Activated T-cell treated with anti-CD3 and anti-CD28 coated beads, Interleukin-2, amount 50 U/mL, for 72 hours (primary cell): ENCODE measurements around the gene GLS2. TPM values are rescaled to one million over a fixed set of nuclear protein-coding genes. Genes with fewer than 3 reads are reported as not detected.

Source experiments
- ATAC-seq, 2 donors: fragments of 150-1000 bp; cut with Tn5 transposase; replicated peaks in 1 of 2; 2 replicates each; pipeline ENCODE4 v1.10.0; 2021; ENCODE audit warnings: moderate library complexity in 2 of 2, mild to moderate bottlenecking in 1 of 2
- DNase-seq, 2 donors: peaks; one replicate each; pipeline ENCODE4 v3.0.0; 2021 to 2022; ENCODE audit warnings: mixed read lengths in 1 of 2
- H3K27ac Mint-ChIP-seq: one replicate; pipeline ENCODE4 v1.8.0; 2022; ENCODE audit warnings: mild to moderate bottlenecking, moderate library complexity, mixed read lengths
- H3K27me3 Mint-ChIP-seq: one replicate; pipeline ENCODE4 v1.8.0; 2022; ENCODE audit warnings: low read depth, mixed read lengths
- H3K36me3 Mint-ChIP-seq, 2 donors: one replicate each; pipeline ENCODE4 v1.8.0; 2022; ENCODE audit warnings: mixed read lengths in 2 of 2, mild to moderate bottlenecking in 1 of 2; ENCODE audit not compliant: insufficient read depth in 2 of 2
- H3K4me1 Mint-ChIP-seq: one replicate; pipeline ENCODE4 v1.8.0; 2022; ENCODE audit warnings: low read depth, mixed read lengths
- H3K4me3 Mint-ChIP-seq, 2 donors: one replicate each; pipeline ENCODE4 v1.8.0; 2022; ENCODE audit warnings: mild to moderate bottlenecking in 2 of 2, mixed read lengths in 2 of 2, moderate library complexity in 2 of 2
- H3K9me3 Mint-ChIP-seq, 2 donors: one replicate each; pipeline ENCODE4 v1.8.0; 2022; ENCODE audit warnings: mixed read lengths in 2 of 2
- total RNA-seq, 2 donors: library from RNA; stranded (reverse); gene quantifications; one replicate each; pipeline ENCODE4 v1.2.3, GENCODE V29; 2022

GLS2 gene
- total RNA-seq, 2 donors from 2014 or later = 4.3 to 7.2 TPM

- peaks cover 5% of the 10 kb centered on the region for H3K4me1 Mint-ChIP-seq
- H3K36me3 Mint-ChIP-seq = no peaks in the 10 kb centered on the region
- H3K4me3 Mint-ChIP-seq = no peak overlapping the region
- ATAC-seq (no peak), DNase-seq (no peak)
- no peaks in the 10 kb centered on the region for H3K9me3 Mint-ChIP-seq
- no peaks in the 10 kb centered on the region for H3K27me3 Mint-ChIP-seq
- H3K27ac Mint-ChIP-seq = no peak overlapping the region
Observed at GRCh38 chr12:56479625-56480024, 8.3 kb downstream of the GLS2 start.

- H3K27me3 Mint-ChIP-seq = no peaks in the 10 kb centered on the region
Observed at GRCh38 chr12:56477521-56478225, 10.3 kb downstream of the GLS2 start.

GRCh38 chr12:56476972-56477432 is 11.0 kb downstream of the GLS2 start:
- no peaks in the 10 kb centered on the region for H3K27me3 Mint-ChIP-seq
- no peak for DNase-seq
- H3K9me3 Mint-ChIP-seq = no peaks in the 10 kb centered on the region
- no peak for ATAC-seq
- H3K36me3 Mint-ChIP-seq = peaks cover 0 to 2% of the 10 kb centered on the region in 2 donors
- H3K4me3 Mint-ChIP-seq = no peak overlapping the region
- H3K4me1 Mint-ChIP-seq = peaks cover 11% of the 10 kb centered on the region
- no peak overlapping the region for H3K27ac Mint-ChIP-seq

More at GRCh38 chr12:56477521-56478225, 10.3 kb downstream of the GLS2 start:
- DNase-seq = no peak
- Mint-ChIP-seq H3K36me3 (peaks cover 0 to 2% of the 10 kb centered on the region in 2 donors), H3K4me3 (no peak overlapping the region), H3K27ac (no peak overlapping the region), H3K9me3 (no peaks in the 10 kb centered on the region), H3K4me1 (peaks cover 10% of the 10 kb centered on the region)
- ATAC-seq = no peak

GRCh38 chr12:56476143-56476542 is 11.8 kb downstream of the GLS2 start:
- H3K4me1 Mint-ChIP-seq = peaks cover 20% of the 10 kb centered on the region
- H3K9me3 Mint-ChIP-seq = no peaks in the 10 kb centered on the region
- H3K27me3 Mint-ChIP-seq = no peaks in the 10 kb centered on the region
- H3K4me3 Mint-ChIP-seq = no peak overlapping the region
- ATAC-seq = no peak
- peaks cover 0 to 2% of the 10 kb centered on the region in 2 donors for H3K36me3 Mint-ChIP-seq
- no peak overlapping the region for H3K27ac Mint-ChIP-seq
- no peak for DNase-seq

- H3K27me3 Mint-ChIP-seq = no peaks in the 10 kb centered on the region
- peaks cover 0 to 7% of the 10 kb centered on the region in 2 donors for H3K36me3 Mint-ChIP-seq
- H3K9me3 Mint-ChIP-seq = no peaks in the 10 kb centered on the region
- H3K4me3 Mint-ChIP-seq = no peak overlapping the region
- DNase-seq (no peak), ATAC-seq (no peak)
- H3K27ac Mint-ChIP-seq = no peak overlapping the region
- peaks cover 29% of the 10 kb centered on the region for H3K4me1 Mint-ChIP-seq
Observed at GRCh38 chr12:56474389-56474788, 13.6 kb downstream of the GLS2 start.

- no peaks in the 10 kb centered on the region for H3K27me3 Mint-ChIP-seq
- H3K27ac Mint-ChIP-seq = peak overlapping the region; percentile 97
- peak in 1 of 2 donors; percentile 20 for DNase-seq
Observed at GRCh38 chr12:56469007-56469930, 18.7 kb downstream of the GLS2 start.

GRCh38 chr12:56468216-56469006 is 19.6 kb downstream of the GLS2 start, which contains the start of gene SPRYD4:
Gene SPRYD4 (plus strand): TSS chr12:56468578. CDS start chr12:56468592, 14 bp downstream.
- ATAC-seq (peak; percentile 98 to 99), DNase-seq (peak; percentile 95 to 97)
- Mint-ChIP-seq H3K4me3 (peak within 1 kb of the TSS; percentile 92 to 96), H3K27ac (peak within 1 kb of the TSS; percentile 97), H3K36me3 (peaks cover 0 to 5% of the 10 kb centered on the region in 2 donors), H3K4me1 (peaks cover 37% of the 10 kb centered on the region), H3K9me3 (no peaks in the 10 kb centered on the region), H3K27me3 (no peaks in the 10 kb centered on the region)

More at GRCh38 chr12:56469007-56469930, 18.7 kb downstream of the GLS2 start:
- no peak for ATAC-seq
- H3K4me3 Mint-ChIP-seq = peak overlapping the region; percentile 92 to 96
- H3K9me3 Mint-ChIP-seq = no peaks in the 10 kb centered on the region
- peaks cover 36% of the 10 kb centered on the region for H3K4me1 Mint-ChIP-seq
- H3K36me3 Mint-ChIP-seq = peaks cover 0 to 7% of the 10 kb centered on the region in 2 donors

- DNase-seq = no peak
- no peak for ATAC-seq
- no peak overlapping the region for H3K27ac Mint-ChIP-seq
- no peak overlapping the region for H3K4me3 Mint-ChIP-seq
- H3K27me3 Mint-ChIP-seq = no peaks in the 10 kb centered on the region
- H3K9me3 Mint-ChIP-seq = no peaks in the 10 kb centered on the region
- no peaks in the 10 kb centered on the region for H3K36me3 Mint-ChIP-seq
- peaks cover 6% of the 10 kb centered on the region for H3K4me1 Mint-ChIP-seq
Observed at GRCh38 chr12:56462565-56462964, 25.4 kb downstream of the GLS2 start.

GRCh38 chr12:56461235-56462159 is 26.5 kb downstream of the GLS2 start:
- Mint-ChIP-seq H3K27me3 (no peaks in the 10 kb centered on the region), H3K27ac (no peak overlapping the region), H3K36me3 (no peaks in the 10 kb centered on the region), H3K4me1 (peaks cover 6% of the 10 kb centered on the region), H3K4me3 (no peak overlapping the region), H3K9me3 (no peaks in the 10 kb centered on the region)
- DNase-seq = no peak
- ATAC-seq = no peak

- H3K27me3 Mint-ChIP-seq = no peaks in the 10 kb centered on the region
- H3K9me3 Mint-ChIP-seq = no peaks in the 10 kb centered on the region
- H3K27ac Mint-ChIP-seq = no peak overlapping the region
- no peak overlapping the region for H3K4me3 Mint-ChIP-seq
- H3K36me3 Mint-ChIP-seq = no peaks in the 10 kb centered on the region
- ATAC-seq (no peak), DNase-seq (no peak)
- no peaks in the 10 kb centered on the region for H3K4me1 Mint-ChIP-seq
Observed at GRCh38 chr12:56457817-56458216, 30.1 kb downstream of the GLS2 start.

GRCh38 chr12:56454557-56454956 is 33.4 kb downstream of the GLS2 start, which contains the start of gene MIP:
Gene MIP (minus strand): TSS chr12:56454657. CDS start chr12:56454613, 44 bp downstream.
- Mint-ChIP-seq H3K4me3 (no peak within 1 kb of the TSS), H3K27me3 (no peaks in the 10 kb centered on the region), H3K4me1 (peaks cover 10% of the 10 kb centered on the region), H3K36me3 (no peaks in the 10 kb centered on the region), H3K27ac (no peak within 1 kb of the TSS), H3K9me3 (no peaks in the 10 kb centered on the region)
- no peak for ATAC-seq
- no peak for DNase-seq

GRCh38 chr12:56451147-56451546 is 36.8 kb downstream of the GLS2 start:
- Mint-ChIP-seq H3K27ac (no peak overlapping the region), H3K4me1 (peaks cover 36% of the 10 kb centered on the region), H3K36me3 (peaks cover 3 to 7% of the 10 kb centered on the region in 2 donors), H3K27me3 (no peaks in the 10 kb centered on the region), H3K9me3 (no peaks in the 10 kb centered on the region), H3K4me3 (peak overlapping the region in 1 of 2 donors; percentile 47)
- ATAC-seq = no peak
- no peak for DNase-seq
